Progenitor cell of endocrine pancreas (in vitro differentiated cells): ENCODE results near the gene DVL1. TPM values are rescaled to one million over a fixed set of nuclear protein-coding genes. Genes with fewer than 3 reads are reported as not detected.

Source experiments
- DNase-seq: peaks from one replicate; pipeline ENCODE4 v3.0.0; 2021; ENCODE audit warnings: low spot score; ENCODE audit not compliant: unreplicated experiment
- H3K27ac Mint-ChIP-seq: 2 replicates; pipeline ENCODE4 v1.8.0; 2021; ENCODE audit warnings: mild to moderate bottlenecking, moderate library complexity, mixed read lengths
- H3K27me3 Mint-ChIP-seq: 2 replicates; pipeline ENCODE4 v1.8.0; 2021; ENCODE audit warnings: mixed read lengths
- H3K36me3 Mint-ChIP-seq: 2 replicates; pipeline ENCODE4 v1.8.0; 2022; ENCODE audit warnings: mixed read lengths; ENCODE audit not compliant: insufficient read depth
- H3K4me1 Mint-ChIP-seq: 2 replicates; pipeline ENCODE4 v1.8.0; 2021; ENCODE audit warnings: low read depth, mixed read lengths
- H3K4me3 Mint-ChIP-seq: 2 replicates; pipeline ENCODE4 v1.8.0; 2021; ENCODE audit warnings: low read depth, mild to moderate bottlenecking, moderate library complexity, mixed read lengths
- H3K9me3 Mint-ChIP-seq: 2 replicates; pipeline ENCODE4 v1.8.0; 2021; ENCODE audit warnings: low read depth, mixed read lengths
- total RNA-seq: library from RNA; stranded (reverse); gene quantifications from 2 replicates; pipeline ENCODE4 v1.2.1, GENCODE V29; 2021
- TF ChIP-seq, protein P1 (sequence below): fragments of 200-600 bp; sonication (generic); IDR thresholded peaks from one replicate; pipeline ENCODE4 v1.5.0; 2021; ENCODE audit warnings: antibody characterized with exemption, mild to moderate bottlenecking; ENCODE audit not compliant: unreplicated experiment

The DVL1 gene
- total RNA-seq, 1 donor from 2014 or later, result 60.1 TPM

- TF ChIP-seq, protein P1, sequence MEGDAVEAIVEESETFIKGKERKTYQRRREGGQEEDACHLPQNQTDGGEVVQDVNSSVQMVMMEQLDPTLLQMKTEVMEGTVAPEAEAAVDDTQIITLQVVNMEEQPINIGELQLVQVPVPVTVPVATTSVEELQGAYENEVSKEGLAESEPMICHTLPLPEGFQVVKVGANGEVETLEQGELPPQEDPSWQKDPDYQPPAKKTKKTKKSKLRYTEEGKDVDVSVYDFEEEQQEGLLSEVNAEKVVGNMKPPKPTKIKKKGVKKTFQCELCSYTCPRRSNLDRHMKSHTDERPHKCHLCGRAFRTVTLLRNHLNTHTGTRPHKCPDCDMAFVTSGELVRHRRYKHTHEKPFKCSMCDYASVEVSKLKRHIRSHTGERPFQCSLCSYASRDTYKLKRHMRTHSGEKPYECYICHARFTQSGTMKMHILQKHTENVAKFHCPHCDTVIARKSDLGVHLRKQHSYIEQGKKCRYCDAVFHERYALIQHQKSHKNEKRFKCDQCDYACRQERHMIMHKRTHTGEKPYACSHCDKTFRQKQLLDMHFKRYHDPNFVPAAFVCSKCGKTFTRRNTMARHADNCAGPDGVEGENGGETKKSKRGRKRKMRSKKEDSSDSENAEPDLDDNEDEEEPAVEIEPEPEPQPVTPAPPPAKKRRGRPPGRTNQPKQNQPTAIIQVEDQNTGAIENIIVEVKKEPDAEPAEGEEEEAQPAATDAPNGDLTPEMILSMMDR, result no peak
- H3K27ac Mint-ChIP-seq, result no peak overlapping the region
Measured at GRCh38 chr1:1345384-1345783, 3.8 kb downstream of the DVL1 start.

DNA sequence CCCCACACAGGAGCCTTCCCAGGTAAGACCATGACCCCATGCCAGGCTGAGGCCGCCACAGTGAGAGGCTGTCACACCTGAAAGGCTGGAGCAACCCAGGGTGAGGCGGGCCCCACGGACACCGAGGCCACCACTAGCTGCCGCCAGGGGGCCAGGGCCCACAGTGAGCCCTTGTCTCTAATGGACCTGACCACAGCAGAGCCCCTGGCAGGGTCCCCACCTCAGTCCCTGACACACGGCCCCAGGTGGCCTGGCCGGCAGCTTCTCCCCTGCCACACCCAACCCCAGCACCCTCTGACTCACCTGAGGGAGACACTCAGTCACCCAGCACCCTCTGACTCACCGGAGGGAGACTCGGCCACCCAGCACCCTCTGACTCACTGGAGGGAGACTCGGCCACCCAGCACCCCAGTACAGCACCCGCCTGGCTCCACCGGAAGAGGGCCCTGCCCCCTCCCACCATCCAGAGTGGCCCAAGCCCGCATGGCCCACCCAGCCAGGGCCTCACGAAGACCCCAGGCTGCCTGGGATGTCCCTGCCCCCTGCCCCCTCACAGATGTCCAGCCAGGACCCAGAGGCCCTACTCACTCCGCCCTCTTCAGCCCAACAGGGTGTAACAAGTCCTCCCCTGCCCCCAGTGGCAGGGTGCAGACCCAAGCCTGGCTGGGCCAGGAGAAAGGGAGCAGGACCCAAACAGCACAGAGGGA lies 4.4 kb downstream of the DVL1 start:
- Mint-ChIP-seq H3K27me3 (no peaks in the 10 kb centered on the region), H3K4me1 (peaks cover 9% of the 10 kb centered on the region), H3K4me3 (no peak overlapping the region), H3K36me3 (peaks cover 7% of the 10 kb centered on the region), H3K27ac (no peak overlapping the region), H3K9me3 (no peaks in the 10 kb centered on the region)
- peak; percentile 48 for DNase-seq
- TF ChIP-seq, protein P1, result peak; percentile 66

More at GRCh38 chr1:1345384-1345783, 3.8 kb downstream of the DVL1 start:
- no peak overlapping the region for H3K4me3 Mint-ChIP-seq
- peaks cover 7% of the 10 kb centered on the region for H3K36me3 Mint-ChIP-seq
- DNase-seq, result no peak
- H3K4me1 Mint-ChIP-seq, result peaks cover 9% of the 10 kb centered on the region
- H3K27me3 Mint-ChIP-seq, result no peaks in the 10 kb centered on the region
- no peaks in the 10 kb centered on the region for H3K9me3 Mint-ChIP-seq

- no peaks in the 10 kb centered on the region for H3K27me3 Mint-ChIP-seq
- H3K4me1 Mint-ChIP-seq, result peaks cover 9% of the 10 kb centered on the region
- TF ChIP-seq, protein P1, result no peak
- H3K4me3 Mint-ChIP-seq, result no peak overlapping the region
- no peak overlapping the region for H3K27ac Mint-ChIP-seq
- DNase-seq, result no peak
- no peaks in the 10 kb centered on the region for H3K9me3 Mint-ChIP-seq
- H3K36me3 Mint-ChIP-seq, result peaks cover 9% of the 10 kb centered on the region
Measured at GRCh38 chr1:1343811-1344421, 5.3 kb downstream of the DVL1 start.

DNA sequence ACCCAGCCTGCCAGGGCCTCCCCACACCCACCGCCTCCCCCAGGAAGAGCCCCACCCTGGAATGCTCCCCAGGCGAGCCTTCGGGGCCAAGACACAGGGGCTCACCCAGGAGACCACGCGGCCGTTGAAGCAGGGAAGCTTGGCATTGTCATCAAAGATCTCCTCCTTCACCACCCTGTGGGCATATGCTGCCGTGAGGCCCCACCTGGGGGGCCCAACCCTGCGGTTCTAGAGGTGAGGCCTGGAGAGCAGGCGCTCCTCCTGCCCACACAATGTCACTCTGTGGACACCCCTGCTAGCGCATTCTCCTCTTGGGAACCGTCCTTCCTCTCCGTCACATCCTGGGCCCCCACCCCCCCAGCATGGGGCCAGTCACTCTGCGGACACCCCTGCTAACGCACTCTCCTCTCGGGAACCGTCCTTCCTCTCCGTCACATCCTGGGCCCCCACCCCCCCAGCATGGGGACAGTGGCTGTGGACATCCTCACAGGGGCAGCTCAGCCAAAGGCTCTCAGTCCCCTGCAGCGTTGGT lies 6.6 kb downstream of the DVL1 start:
- Mint-ChIP-seq H3K36me3 (peaks cover 9% of the 10 kb centered on the region), H3K27ac (no peak overlapping the region), H3K9me3 (no peaks in the 10 kb centered on the region), H3K4me3 (no peak overlapping the region), H3K27me3 (no peaks in the 10 kb centered on the region), H3K4me1 (peaks cover 5% of the 10 kb centered on the region)
- TF ChIP-seq, protein P1, result no peak
- DNase-seq, result no peak

GRCh38 chr1:1342061-1342562 lies 7.1 kb downstream of the DVL1 start:
- Mint-ChIP-seq H3K27me3 (no peaks in the 10 kb centered on the region), H3K27ac (no peak overlapping the region), H3K9me3 (no peaks in the 10 kb centered on the region), H3K36me3 (peaks cover 9% of the 10 kb centered on the region), H3K4me3 (no peak overlapping the region), H3K4me1 (peaks cover under 1% of the 10 kb centered on the region)
- TF ChIP-seq, protein P1, result no peak
- DNase-seq, result no peak
